ENCODE data around the gene TIAM2.
"Not testable (repeated sequence)": the region's sequence is repeated elsewhere in the genome, so short reads cannot be mapped to it uniquely, and the experiment has no call there.

Gene TIAM2

DNA sequence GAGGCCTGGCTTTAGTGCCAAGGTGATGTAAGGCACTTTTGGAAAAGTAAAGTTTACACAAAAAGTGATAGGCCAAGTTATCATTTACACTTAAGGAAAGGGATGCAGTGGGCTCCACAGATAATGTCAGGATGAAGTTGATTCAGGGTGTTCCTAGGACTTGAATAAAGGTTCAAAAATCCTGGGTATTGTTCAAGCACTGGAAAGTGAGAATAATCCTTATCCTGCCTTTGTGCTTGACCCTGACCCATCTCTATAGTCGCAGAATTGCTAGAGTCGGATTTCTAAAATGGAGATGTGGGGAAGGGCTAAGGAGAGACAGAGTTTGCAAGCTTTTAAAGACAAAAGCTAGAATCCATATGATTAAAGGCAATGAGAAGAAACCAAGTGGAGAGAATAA, 115.6 kb downstream of the TIAM2 start:
- no peak for TF ChIP-seq CTCF (IDR thresholded peaks at IDR 0.05; ENCODE audit: insufficient read depth, low read length, missing control alignments)
- CTCF ChIA-PET: no interaction called here
- no peak for DNase-seq (ENCODE audit: low read depth, low spot score)
- H3K4me3 ChIP-seq (ENCODE audit: low read depth, low read length): no peak overlapping the region
- POLR2A ChIA-PET: no interaction called here

GRCh38 chr6:155112757-155113156, 117.6 kb downstream of the TIAM2 start:
- CTCF ChIA-PET: interaction anchor here (0.6 kb wide), 1 partner anchor 1954 kb away, joined by 3 read pairs; no protein-coding TSS in a partner anchor
- no peak for TF ChIP-seq CTCF (IDR thresholded peaks at IDR 0.05; ENCODE audit: insufficient read depth, low read length, missing control alignments)
- POLR2A ChIA-PET: no interaction called here

GRCh38 chr6:155115893-155116570, 120.9 kb downstream of the TIAM2 start:
- POLR2A ChIA-PET: no interaction called here
- no peak for DNase-seq (ENCODE audit: low read depth, low spot score)
- no peak for TF ChIP-seq CTCF (IDR thresholded peaks at IDR 0.05; ENCODE audit: insufficient read depth, low read length, missing control alignments)
- no peak overlapping the region for H3K4me3 ChIP-seq (ENCODE audit: low read depth, low read length)
- CTCF ChIA-PET: interaction anchor here (1.0 to 1.7 kb wide), 4 partner anchors 13 to 248 kb away, joined by 3 to 5 read pairs (median 4); no protein-coding TSS in a partner anchor

More at GRCh38 chr6:155112757-155113156, 117.6 kb downstream of the TIAM2 start:
- H3K4me3 ChIP-seq (ENCODE audit: low read depth, low read length): no peak overlapping the region
- DNase-seq (ENCODE audit: low read depth, low spot score): no peak

GRCh38 chr6:155116571-155116910, 121.4 kb downstream of the TIAM2 start:
- ChIA-PET CTCF (interaction anchor here (1.0 to 1.7 kb wide), 4 partner anchors 13 to 249 kb away, joined by 3 to 5 read pairs (median 4); no protein-coding TSS in a partner anchor), POLR2A (interaction anchor here (1.2 kb wide), 1 partner anchor 12 kb away, joined by 3 read pairs; no protein-coding TSS in a partner anchor)

DNA sequence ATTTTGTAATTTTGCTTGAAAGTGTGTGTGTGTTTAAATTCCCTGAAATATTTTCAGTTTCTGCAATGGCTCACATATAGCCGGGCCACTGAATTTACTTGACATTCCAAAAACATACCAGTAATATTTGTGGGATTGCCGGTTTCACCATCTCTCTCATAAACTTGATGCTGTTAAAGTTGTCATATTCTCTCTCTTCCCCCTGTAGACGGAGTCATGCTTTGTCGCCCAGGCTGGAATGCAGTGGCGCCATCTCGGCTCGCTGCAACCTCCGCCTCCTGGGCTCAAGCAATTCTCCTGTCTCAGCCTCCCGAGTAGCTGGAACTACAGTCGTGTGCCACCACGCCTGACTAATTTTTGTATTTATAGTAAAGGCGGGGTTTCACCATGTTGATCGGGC, 122.1 kb downstream of the TIAM2 start:
- ChIA-PET POLR2A (interaction anchor here (0.6 to 1.2 kb wide), 2 partner anchors 11 to 131 kb away, joined by 3 to 6 read pairs; no protein-coding TSS in a partner anchor), CTCF (interaction anchor here (1.0 to 1.7 kb wide), 5 partner anchors 14 to 249 kb away, joined by 3 to 5 read pairs (median 4); no protein-coding TSS in a partner anchor)
- peak; percentile 85 for DNase-seq (ENCODE audit: low read depth, low spot score)
- no peak for TF ChIP-seq CTCF (IDR thresholded peaks at IDR 0.05; ENCODE audit: insufficient read depth, low read length, missing control alignments)
- H3K4me3 ChIP-seq (ENCODE audit: low read depth, low read length): no peak overlapping the region

More at GRCh38 chr6:155116571-155116910, 121.4 kb downstream of the TIAM2 start:
- no peak overlapping the region for H3K4me3 ChIP-seq (ENCODE audit: low read depth, low read length)
- TF ChIP-seq CTCF (IDR thresholded peaks at IDR 0.05; ENCODE audit: insufficient read depth, low read length, missing control alignments): no peak
- DNase-seq (ENCODE audit: low read depth, low spot score): no peak

DNA sequence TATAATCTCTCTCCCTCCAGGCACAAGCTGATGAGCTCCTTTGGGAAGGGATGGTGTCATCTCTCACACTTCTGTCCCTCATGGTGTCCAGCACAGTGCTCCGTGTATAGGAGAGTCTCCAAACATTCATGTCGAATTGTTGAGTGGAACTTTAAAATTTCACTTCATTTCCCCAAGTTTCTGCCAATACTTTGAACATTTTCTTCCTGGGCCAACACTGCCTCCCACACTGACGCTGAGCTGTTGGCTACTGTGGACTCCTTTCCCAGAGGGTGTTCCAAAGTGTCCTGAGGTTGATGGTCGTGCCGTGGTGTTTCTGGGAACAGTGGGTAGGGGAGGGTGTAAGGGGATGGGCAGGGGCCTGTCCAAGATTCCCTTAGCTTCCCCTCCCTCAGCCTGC, 122.7 kb downstream of the TIAM2 start:
- ChIA-PET CTCF (interaction anchor here (1.1 to 1.7 kb wide), 3 partner anchors 14 to 190 kb away, joined by 3 to 4 read pairs (median 4); no protein-coding TSS in a partner anchor), POLR2A (interaction anchor here (0.6 to 1.2 kb wide), 2 partner anchors 11 to 131 kb away, joined by 3 to 6 read pairs; no protein-coding TSS in a partner anchor)
- DNase-seq (ENCODE audit: low read depth, low spot score): no peak
- no peak overlapping the region for H3K4me3 ChIP-seq (ENCODE audit: low read depth, low read length)
- no peak for TF ChIP-seq CTCF (IDR thresholded peaks at IDR 0.05; ENCODE audit: insufficient read depth, low read length, missing control alignments)

DNA sequence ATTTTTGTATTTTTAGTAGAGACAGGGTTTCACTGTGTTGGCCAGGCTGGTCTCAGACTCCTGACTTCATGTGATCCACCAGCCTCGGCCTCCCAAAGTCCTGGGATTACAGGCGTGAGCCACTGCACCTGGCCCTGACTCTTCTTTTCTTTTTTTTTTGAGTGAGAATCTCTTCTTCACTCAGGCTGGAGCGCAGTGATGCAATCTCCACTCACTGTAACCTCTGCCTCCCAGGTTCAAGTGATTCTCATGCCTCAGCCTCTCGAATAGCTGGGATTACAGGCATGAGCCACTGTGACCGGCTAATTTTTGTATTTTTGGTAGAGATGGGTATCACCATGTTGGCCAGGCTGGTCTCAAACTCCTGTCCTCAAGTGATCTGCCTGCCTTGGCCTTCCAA, 124.1 kb downstream of the TIAM2 start:
- H3K4me3 ChIP-seq (ENCODE audit: low read depth, low read length); DNase-seq (ENCODE audit: low read depth, low spot score); POLR2A ChIA-PET: not testable (repeated sequence)
- CTCF ChIA-PET: interaction anchor here (1.6 to 1.9 kb wide), 2 partner anchors 10 to 54 kb away, joined by 4 to 7 read pairs; no protein-coding TSS in a partner anchor

Measured in AG04449 (cell line).